SW 1271 (cell line): Measurements from ENCODE around the gene NPAS4.
"Not testable (repeated sequence)": the region's sequence is repeated elsewhere in the genome, so short reads cannot be mapped to it uniquely, and the experiment has no call there.

Experiments used
- DNase-seq, 2 experiments: peaks; one replicate each; lab custom pipeline; 2025; lab: John Stamatoyannopoulos, UW

NPAS4 gene

GRCh38 chr11:66454828-66455227 lies 34.0 kb downstream of the NPAS4 start:
- no peak for DNase-seq

- DNase-seq, result no peak
Observed at GRCh38 chr11:66457826-66458225, 37.0 kb downstream of the NPAS4 start.

- DNase-seq, result no peak
Observed at GRCh38 chr11:66459138-66459778, 38.4 kb downstream of the NPAS4 start.

GRCh38 chr11:66462010-66462409 lies 41.2 kb downstream of the NPAS4 start:
- no peak for DNase-seq

- no peak for DNase-seq
Observed at GRCh38 chr11:66462911-66463310, 42.1 kb downstream of the NPAS4 start.

GRCh38 chr11:66464116-66464515 lies 43.3 kb downstream of the NPAS4 start:
- not testable (repeated sequence) for DNase-seq

GRCh38 chr11:66464916-66465315 lies 44.1 kb downstream of the NPAS4 start:
- DNase-seq, result no peak

- DNase-seq, result no peak
Observed at GRCh38 chr11:66465373-66466224, 44.8 kb downstream of the NPAS4 start.

GRCh38 chr11:66466225-66467033 lies 45.6 kb downstream of the NPAS4 start, which contains the start of gene PELI3:
TSS of gene PELI3 (plus strand) at chr11:66466905. CDS start at chr11:66468129, 1,224 bp downstream.
- peak in 1 of 2 experiments; percentile 72 for DNase-seq

- no peak for DNase-seq
Observed at GRCh38 chr11:66467034-66467659, 46.3 kb downstream of the NPAS4 start.

GRCh38 chr11:66467756-66468155 lies 46.9 kb downstream of the NPAS4 start:
- no peak for DNase-seq

GRCh38 chr11:66468691-66469090 lies 47.9 kb downstream of the NPAS4 start:
- DNase-seq, result no peak

- DNase-seq, result no peak
Observed at GRCh38 chr11:66469441-66469840, 48.6 kb downstream of the NPAS4 start.

GRCh38 chr11:66470015-66470414 lies 49.2 kb downstream of the NPAS4 start:
- DNase-seq, result no peak

- DNase-seq, result no peak
Observed at GRCh38 chr11:66471142-66471541, 50.3 kb downstream of the NPAS4 start.

GRCh38 chr11:66472054-66472453 lies 51.2 kb downstream of the NPAS4 start:
- no peak for DNase-seq

- no peak for DNase-seq
Observed at GRCh38 chr11:66473167-66473566, 52.3 kb downstream of the NPAS4 start.

GRCh38 chr11:66473608-66474515 lies 53.0 kb downstream of the NPAS4 start:
- no peak for DNase-seq

GRCh38 chr11:66475349-66476172 lies 54.7 kb downstream of the NPAS4 start:
- no peak for DNase-seq
